Activated B cell treated with CpG ODN at 0.5 μM for 24 hours (primary cell): Measurements from ENCODE around the gene SUSD2. TPM values are rescaled to one million over a fixed set of nuclear protein-coding genes. Genes with fewer than 3 reads are reported as not detected.

Source experiments
- ATAC-seq: fragments of 200-7000 bp; cut with Tn5 transposase; one replicate; pipeline ENCODE4 v1.10.0; 2021; ENCODE audit warnings: low read depth, mild to moderate bottlenecking, moderate library complexity
- CTCF ChIA-PET: fragments of 350-600 bp; sonication (Branson Sonifier 250); formaldehyde crosslinking; loops from one replicate; lab custom pipeline; 2021; ENCODE audit warnings: antibody characterized with exemption; lab: Charles Lee
- POLR2A ChIA-PET: fragments of 350-600 bp; sonication (Branson Sonifier 250); formaldehyde crosslinking; loops from one replicate; lab custom pipeline; 2021; ENCODE audit warnings: antibody characterized with exemption; lab: Charles Lee
- DNase-seq: peaks from one replicate; pipeline ENCODE4 v3.0.0; 2022
- H3K27ac Mint-ChIP-seq: one replicate; pipeline ENCODE4 v1.8.0; 2020; ENCODE audit warnings: mixed read lengths
- H3K27me3 Mint-ChIP-seq: one replicate; pipeline ENCODE4 v1.8.0; 2021; ENCODE audit warnings: mixed read lengths
- H3K36me3 Mint-ChIP-seq: one replicate; pipeline ENCODE4 v1.8.0; 2021; ENCODE audit warnings: low read depth, mixed read lengths
- H3K4me1 Mint-ChIP-seq: one replicate; pipeline ENCODE4 v1.8.0; 2021; ENCODE audit warnings: mixed read lengths
- H3K4me3 Mint-ChIP-seq: one replicate; pipeline ENCODE4 v1.8.0; 2020; ENCODE audit warnings: mild to moderate bottlenecking, mixed read lengths
- H3K9me3 Mint-ChIP-seq: one replicate; pipeline ENCODE4 v1.8.0; 2020; ENCODE audit warnings: mixed read lengths
- intact Hi-C: fragments of 100-400 bp; cut with micrococcal nuclease; formaldehyde crosslinking; loops from one replicate; pipeline ENCODE4 v1.15.1; 2024
- total RNA-seq: library from RNA; stranded (reverse); gene quantifications from 2 replicates; pipeline ENCODE4 v1.2.3, GENCODE V29; 2022
- TF ChIP-seq, protein P1 (sequence below): fragments of 200-600 bp; IDR thresholded peaks from one replicate; pipeline ENCODE4 v1.8.0; 2022; ENCODE audit warnings: antibody characterized with exemption, mild to moderate bottlenecking

SUSD2 gene
- total RNA-seq, 1 donor from 2014 or later, result 0.93 TPM

GRCh38 chr22:24177045-24177444 lies 4.2 kb upstream of the SUSD2 start:
- no peak for ATAC-seq
- intact Hi-C loops, result loop anchor here (10.0 kb wide), 2 partner anchors 192 to 222 kb away; partner anchors contain the start of gene GSTT2
- DNase-seq, result no peak
- no peaks in the 10 kb centered on the region for H3K4me1 Mint-ChIP-seq
- H3K9me3 Mint-ChIP-seq, result no peaks in the 10 kb centered on the region
- CTCF ChIA-PET, result interaction anchor here (1.4 to 2.3 kb wide), 2 partner anchors 19 to 44 kb away, joined by 6 to 12 read pairs; no protein-coding TSS in a partner anchor
- no peak overlapping the region for H3K27ac Mint-ChIP-seq
- POLR2A ChIA-PET, result no interaction called here
- TF ChIP-seq, protein P1, sequence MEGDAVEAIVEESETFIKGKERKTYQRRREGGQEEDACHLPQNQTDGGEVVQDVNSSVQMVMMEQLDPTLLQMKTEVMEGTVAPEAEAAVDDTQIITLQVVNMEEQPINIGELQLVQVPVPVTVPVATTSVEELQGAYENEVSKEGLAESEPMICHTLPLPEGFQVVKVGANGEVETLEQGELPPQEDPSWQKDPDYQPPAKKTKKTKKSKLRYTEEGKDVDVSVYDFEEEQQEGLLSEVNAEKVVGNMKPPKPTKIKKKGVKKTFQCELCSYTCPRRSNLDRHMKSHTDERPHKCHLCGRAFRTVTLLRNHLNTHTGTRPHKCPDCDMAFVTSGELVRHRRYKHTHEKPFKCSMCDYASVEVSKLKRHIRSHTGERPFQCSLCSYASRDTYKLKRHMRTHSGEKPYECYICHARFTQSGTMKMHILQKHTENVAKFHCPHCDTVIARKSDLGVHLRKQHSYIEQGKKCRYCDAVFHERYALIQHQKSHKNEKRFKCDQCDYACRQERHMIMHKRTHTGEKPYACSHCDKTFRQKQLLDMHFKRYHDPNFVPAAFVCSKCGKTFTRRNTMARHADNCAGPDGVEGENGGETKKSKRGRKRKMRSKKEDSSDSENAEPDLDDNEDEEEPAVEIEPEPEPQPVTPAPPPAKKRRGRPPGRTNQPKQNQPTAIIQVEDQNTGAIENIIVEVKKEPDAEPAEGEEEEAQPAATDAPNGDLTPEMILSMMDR, result no peak
- H3K36me3 Mint-ChIP-seq, result peaks cover 43% of the 10 kb centered on the region
- H3K27me3 Mint-ChIP-seq, result no peaks in the 10 kb centered on the region
- H3K4me3 Mint-ChIP-seq, result no peak overlapping the region

- Mint-ChIP-seq H3K4me3 (no peak overlapping the region), H3K36me3 (peaks cover 40% of the 10 kb centered on the region), H3K4me1 (no peaks in the 10 kb centered on the region), H3K9me3 (no peaks in the 10 kb centered on the region), H3K27me3 (no peaks in the 10 kb centered on the region), H3K27ac (no peak overlapping the region)
- POLR2A ChIA-PET, result no interaction called here
- DNase-seq (no peak), ATAC-seq (no peak)
- intact Hi-C loops, result loop anchor here (10.0 kb wide), 2 partner anchors 193 to 223 kb away; partner anchors contain the start of gene GSTT2
- CTCF ChIA-PET, result interaction anchor here (1.4 kb wide), 1 partner anchor 20 kb away, joined by 6 read pairs; no protein-coding TSS in a partner anchor
- TF ChIP-seq, protein P1, result no peak
These were observed 3.8 kb upstream of the SUSD2 start for GRCh38 chr22:24177456-24177855.

GRCh38 chr22:24178021-24178431 lies 3.3 kb upstream of the SUSD2 start:
- DNase-seq (no peak), ATAC-seq (no peak)
- POLR2A ChIA-PET, result interaction anchor here (0.7 kb wide), 1 partner anchor 283 kb away, joined by 5 read pairs; no protein-coding TSS in a partner anchor
- H3K4me3 Mint-ChIP-seq, result no peak overlapping the region
- H3K27me3 Mint-ChIP-seq, result no peaks in the 10 kb centered on the region
- H3K9me3 Mint-ChIP-seq, result no peaks in the 10 kb centered on the region
- H3K4me1 Mint-ChIP-seq, result peaks cover under 1% of the 10 kb centered on the region
- intact Hi-C loops, result loop anchor here (10.0 kb wide), 2 partner anchors 193 to 223 kb away; partner anchors contain the start of gene GSTT2
- TF ChIP-seq, protein P1, result no peak
- peaks cover 38% of the 10 kb centered on the region for H3K36me3 Mint-ChIP-seq
- H3K27ac Mint-ChIP-seq, result no peak overlapping the region
- CTCF ChIA-PET, result interaction anchor here (1.4 kb wide), 1 partner anchor 20 kb away, joined by 6 read pairs; no protein-coding TSS in a partner anchor

DNA sequence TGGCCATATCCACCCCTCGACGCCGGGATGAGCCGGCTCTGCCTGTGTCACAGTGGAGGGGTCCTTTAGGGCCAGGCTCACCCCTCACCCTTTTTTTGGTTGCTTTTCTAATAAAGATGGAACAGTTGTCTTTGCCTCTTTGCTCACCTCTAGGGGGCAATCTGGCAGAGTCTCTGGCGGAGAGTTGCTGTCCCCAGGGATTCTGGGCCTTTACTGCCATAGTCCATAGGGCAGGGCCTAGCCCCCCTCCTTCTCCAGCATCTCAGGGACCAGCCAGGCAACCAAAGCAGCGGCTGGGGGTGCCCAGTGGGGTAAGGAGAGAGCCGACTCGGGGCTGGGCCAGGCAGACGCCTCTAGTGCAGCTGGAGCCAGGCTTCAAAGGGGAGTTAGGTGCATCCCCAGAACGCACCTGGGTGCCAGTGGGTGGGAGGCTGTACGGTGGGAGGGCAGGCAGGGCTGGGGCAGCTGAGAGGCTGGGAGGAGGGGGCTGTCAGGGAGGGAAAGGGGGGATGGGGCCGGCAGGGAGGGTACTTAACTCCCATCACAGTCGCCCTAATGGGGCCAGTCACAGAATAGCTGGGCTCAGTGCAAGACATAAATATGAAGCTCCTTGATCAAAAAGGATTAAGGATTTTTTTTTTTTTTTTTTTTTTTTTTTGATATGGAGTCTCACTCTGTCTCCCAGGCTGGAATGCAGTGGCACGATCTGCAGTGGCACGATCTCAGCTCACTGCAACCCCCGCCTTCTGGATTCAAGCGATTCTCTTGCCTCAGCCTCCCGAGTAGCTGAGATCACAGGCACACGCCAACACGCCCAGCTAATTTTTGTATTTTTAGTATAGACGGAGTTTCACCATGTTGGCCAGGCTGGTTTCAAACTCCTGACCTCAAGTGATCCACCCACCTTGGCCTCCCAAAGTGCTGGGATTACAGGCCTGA lies 2.5 kb upstream of the SUSD2 start:
- DNase-seq (no peak), ATAC-seq (no peak)
- TF ChIP-seq, protein P1, result no peak
- Mint-ChIP-seq H3K9me3 (no peaks in the 10 kb centered on the region), H3K27ac (no peak overlapping the region), H3K4me3 (no peak overlapping the region), H3K36me3 (peaks cover 30% of the 10 kb centered on the region), H3K4me1 (peaks cover 8% of the 10 kb centered on the region), H3K27me3 (no peaks in the 10 kb centered on the region)
- ChIA-PET POLR2A (interaction anchor here (0.7 to 1.3 kb wide), 2 partner anchors 21 to 284 kb away, joined by 3 to 5 read pairs; no protein-coding TSS in a partner anchor), CTCF (no interaction called here)
- intact Hi-C loops, result loop anchor here (10.0 kb wide), 2 partner anchors 194 to 224 kb away; partner anchors contain the start of gene GSTT2
